GM10847 (cell line): ENCODE results near the gene PGAP2.

ENCODE experiments used
- POLR2A ChIP-seq: IDR thresholded peaks from 2 replicates; pipeline ENCODE4 v1.6.1; 2011; ENCODE audit not compliant: insufficient read length; ENCODE audit errors: extremely low read depth

PGAP2 gene

GRCh38 chr11:3857628-3858027 is 49.3 kb downstream of the PGAP2 start:
- TF ChIP-seq POLR2A = no peak

DNA sequence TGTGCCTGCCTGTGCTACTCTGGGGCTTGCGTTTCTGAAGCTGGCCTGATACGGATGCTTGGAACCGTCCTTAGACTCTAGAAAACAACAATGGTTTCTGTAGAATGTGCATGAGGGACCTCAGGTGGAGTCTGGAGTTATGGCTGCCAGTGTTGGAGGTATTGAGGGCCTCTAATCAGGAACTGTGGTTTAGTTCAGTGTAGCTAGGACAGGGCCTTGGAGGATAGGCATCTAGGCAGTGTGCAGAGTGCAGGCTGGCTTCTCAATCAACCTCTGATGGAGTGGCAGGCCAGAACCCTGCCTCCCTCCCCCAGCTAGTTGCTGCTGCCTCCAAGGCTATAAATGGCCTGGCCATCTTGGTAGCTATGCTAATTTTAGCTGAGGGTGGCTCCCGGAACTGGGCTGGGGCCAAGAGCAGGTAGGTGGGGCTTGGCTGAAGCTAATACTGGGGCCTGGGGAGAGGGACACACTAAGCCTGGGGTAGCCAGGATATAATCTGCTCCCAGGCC is 51.1 kb downstream of the PGAP2 start:
- TF ChIP-seq POLR2A = no peak

- TF ChIP-seq POLR2A = no peak
These were observed 52.0 kb downstream of the PGAP2 start for GRCh38 chr11:3860375-3860774.

- no peak for TF ChIP-seq POLR2A
These were observed 53.3 kb downstream of the PGAP2 start for GRCh38 chr11:3861683-3862082.

- no peak for TF ChIP-seq POLR2A
These were observed 57.2 kb downstream of the PGAP2 start for GRCh38 chr11:3865388-3866193.

- no peak for TF ChIP-seq POLR2A
These were observed 57.8 kb downstream of the PGAP2 start for GRCh38 chr11:3866206-3866605.

GRCh38 chr11:3866836-3867208 is 58.5 kb downstream of the PGAP2 start:
- no peak for TF ChIP-seq POLR2A

- TF ChIP-seq POLR2A = no peak
These were observed 59.1 kb downstream of the PGAP2 start for GRCh38 chr11:3867209-3868091.

DNA sequence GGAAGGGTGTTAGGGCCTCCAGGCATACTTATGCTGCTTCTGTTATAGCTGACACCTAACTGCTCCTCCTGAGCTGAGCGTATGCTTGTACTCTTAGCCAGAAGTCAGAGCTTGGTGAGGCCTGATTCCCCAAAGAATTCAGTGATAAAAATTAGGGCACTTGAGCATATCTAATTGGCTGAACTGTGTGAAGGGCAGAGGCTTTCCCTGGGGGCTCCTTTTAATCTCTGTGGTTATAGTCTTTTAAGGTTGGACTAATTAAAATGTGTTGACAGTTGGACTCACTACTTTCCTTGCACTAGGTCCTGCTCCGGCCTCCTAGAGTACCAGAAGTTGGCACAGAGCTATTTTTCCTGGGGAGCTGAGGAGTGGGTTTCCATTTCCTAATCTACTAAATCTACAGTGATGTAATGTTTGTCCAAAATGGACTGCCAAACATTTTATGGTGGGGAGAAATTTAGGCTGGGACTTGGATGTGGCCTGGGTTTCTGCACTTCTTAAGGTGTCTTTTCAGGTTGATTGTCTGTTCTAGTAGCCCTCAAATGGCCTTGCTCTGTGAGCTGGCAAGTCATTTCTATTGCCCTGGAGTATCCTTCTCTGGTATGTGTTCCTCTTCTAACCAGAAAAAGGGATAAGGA is 65.5 kb downstream of the PGAP2 start:
- no peak for TF ChIP-seq POLR2A
